GM12878 (cell line): ENCODE measurements around the gene SMARCD1. TPM values are rescaled to one million over a fixed set of nuclear protein-coding genes. Genes with fewer than 3 reads are reported as not detected.
A peak's percentile ranks its signal among the peaks of the same experiment; 100 is the strongest.

ENCODE experiments used
- ATAC-seq: fragments of 200-7000 bp; cut with Tn5 transposase; 3 replicates; pipeline ENCODE4 v1.9.1; 2020; ENCODE audit warnings: mild to moderate bottlenecking, moderate library complexity
- BruUV-seq: library from RNA; stranded (reverse); fragments of 400-500 nt; replicated peaks from 2 replicates; lab custom pipeline; 2021; lab: Mats Ljungman, UMichigan
- CTCF ChIA-PET: fragments of 300-600 bp; sonication (Branson Sonifier 250); formaldehyde crosslinking; extraction: SDS; loops from one replicate; lab custom pipeline; 2021; ENCODE audit warnings: inconsistent platforms; lab: Yijun Ruan, JAX
- POLR2A ChIA-PET: fragments of 350-600 bp; formaldehyde crosslinking; extraction: SDS; loops from one replicate; lab custom pipeline; 2021; ENCODE audit warnings: inconsistent platforms; lab: Charles Lee
- RAD21 ChIA-PET: fragments of 300-600 bp; sonication (Branson Sonifier 250); formaldehyde crosslinking; loops from one replicate; lab custom pipeline; 2023; ENCODE audit warnings: antibody characterized with exemption; ENCODE audit not compliant: unreplicated experiment; lab: Charles Lee
- SMC1A ChIA-PET: fragments of 300-600 bp; sonication (Branson Sonifier 250); formaldehyde crosslinking; loops from one replicate; lab custom pipeline; 2023; ENCODE audit not compliant: unreplicated experiment, uncharacterized antibody; lab: Charles Lee
- DNase-seq: peaks from one replicate; pipeline ENCODE4 v3.0.0-alpha.2; 2011; ENCODE audit warnings: low read depth, low spot score
- FAIRE-seq: peaks from 3 replicates; lab custom pipeline; 2011; peaks lifted over from hg19 to GRCh38; lab: Jason Lieb, UNC
- H2AFZ ChIP-seq: 2 replicates; pipeline ENCODE4 v1.6.0; 2011; ENCODE audit warnings: low read depth, low read length, control low read depth; ENCODE audit not compliant: control insufficient read depth
- H3K27ac ChIP-seq: 2 replicates; pipeline ENCODE4 v1.5.1; 2011; ENCODE audit warnings: control low read depth; ENCODE audit not compliant: control insufficient read depth, insufficient read depth
- H3K27me3 ChIP-seq, 2 experiments: replicated peaks in 1 of 2; 2 replicates each; pipeline versions ENCODE4 v1.6.0 to v1.6.1; 2011; ENCODE audit warnings: low read length in 1 of 2; ENCODE audit not compliant: control insufficient read depth in 2 of 2, insufficient read depth in 2 of 2
- H3K36me3 ChIP-seq, 2 experiments: 2 replicates each; pipeline ENCODE4 v1.5.1; 2011; ENCODE audit warnings: low read length in 1 of 2; ENCODE audit not compliant: control insufficient read depth in 2 of 2, insufficient read depth in 2 of 2
- H3K4me1 ChIP-seq: 2 replicates; pipeline ENCODE4 v1.6.1; 2011; ENCODE audit warnings: mild to moderate bottlenecking, low read length, moderate library complexity, mixed read lengths; ENCODE audit not compliant: control insufficient read depth, insufficient read depth
- H3K4me2 ChIP-seq: 2 replicates; pipeline ENCODE4 v1.6.0; 2011; ENCODE audit warnings: control low read depth; ENCODE audit not compliant: control insufficient read depth, insufficient read depth
- H3K4me3 ChIP-seq: fragments of 200-600 bp; sonication (generic); 2 replicates; pipeline ENCODE4 v1.5.1; 2016
- H3K79me2 ChIP-seq: 2 replicates; pipeline ENCODE4 v1.6.0; 2011; ENCODE audit warnings: low read length; ENCODE audit not compliant: control insufficient read depth, insufficient read depth
- H3K9ac ChIP-seq: 2 replicates; pipeline ENCODE4 v1.8.0; 2011; ENCODE audit warnings: low read length, control low read depth, mixed read lengths; ENCODE audit not compliant: control insufficient read depth, insufficient read depth
- H3K9me3 ChIP-seq: replicated peaks from 3 replicates; pipeline ENCODE4 v1.5.1; 2011; ENCODE audit warnings: mild to moderate bottlenecking, low read length; ENCODE audit not compliant: control insufficient read depth, insufficient read depth
- H4K20me1 ChIP-seq: 2 replicates; pipeline ENCODE4 v1.6.0; 2011; ENCODE audit not compliant: control insufficient read depth, insufficient read depth
- EGR1 ChIP-seq, 2 experiments: IDR thresholded peaks; 1 replicate in 1 of 2; 2 replicates in 1 of 2; pipeline ENCODE4 v1.6.1; 2011 to 2012; ENCODE audit warnings: low read depth in 2 of 2, low read length in 2 of 2, borderline replicate concordance in 1 of 2, mild to moderate bottlenecking in 1 of 2, moderate library complexity in 1 of 2
- ETV6 ChIP-seq, 2 experiments: fragments of 450-650 bp in 1 of 2; IDR thresholded peaks in 1 of 2; conservative IDR thresholded peaks in 1 of 2; 2 replicates each; pipeline ENCODE4 v1.6.1; 2014; ENCODE audit warnings: antibody characterized with exemption in 1 of 2, borderline replicate concordance in 1 of 2, low read depth in 1 of 2, mild to moderate bottlenecking in 1 of 2, moderate library complexity in 1 of 2
- JUNB ChIP-seq: IDR thresholded peaks from 2 replicates; pipeline ENCODE4 v1.6.1; 2016; ENCODE audit warnings: antibody characterized with exemption, mild to moderate bottlenecking
- MEF2B ChIP-seq: fragments of 450-650 bp; IDR thresholded peaks from 2 replicates; pipeline ENCODE4 v1.6.1; 2018; ENCODE audit warnings: mild to moderate bottlenecking, moderate library complexity; ENCODE audit not compliant: partially characterized antibody, poor library complexity, severe bottlenecking
- WGBS: methylation state at CpG from one replicate; pipeline ENCODE4 v1.1.6; 2016; ENCODE audit warnings: low lambda C conversion rate; ENCODE audit not compliant: insufficient replicate concordance, insufficient coverage; ENCODE audit errors: missing lambda C conversion rate; 5-methylcytosine and 5-hydroxymethylcytosine counted together
- in situ Hi-C: fragments of 300-500 bp; cut with MboI; formaldehyde crosslinking; loops from 9 replicates; pipeline ENCODE4 v1.14.3; 2018; ENCODE audit warnings: mixed read lengths
- intact Hi-C: fragments of 100-400 bp; cut with micrococcal nuclease; formaldehyde crosslinking; loops from one replicate; pipeline ENCODE4 v1.14.2; 2022; ENCODE audit not compliant: unreplicated experiment
- polyA plus RNA-seq, 11 experiments: library from polyadenylated mRNA; depleted of rRNA in 4 of 11; unstranded in 6 of 11; stranded (reverse) in 5 of 11; fragments of >200 nt; fragmentation: Nextera tagmentation in 4 of 11; fragmentation: Illumina TruSeq in 1 of 11; extraction: Ambion mirVana in 4 of 11; extraction: Trizol in 1 of 11; gene quantifications; 1 replicate in 1 of 11; 2 replicates in 10 of 11; pipeline versions ENCODE4 v1.2.1 to v1.2.3, GENCODE V29; 2011 to 2016; ENCODE audit warnings: inconsistent platforms in 2 of 11, missing spikeins in 2 of 11, low read depth in 1 of 11
- total RNA-seq, 4 experiments: library from RNA; depleted of rRNA in 3 of 4; stranded (reverse); fragments of >200 nt in 3 of 4; fragmentation: Illumina TruSeq in 1 of 4; extraction: Trizol in 1 of 4; gene quantifications; 2 replicates each; pipeline versions ENCODE4 v1.2.1 to v1.2.3, GENCODE V29; 2013 to 2021

SMARCD1 gene
- total and polyA plus RNA-seq, 10 of the 15 experiments (the other 5 are each of a cell fraction or from before 2014, with no cell fraction given) = 1.4 to 92.4 (median 58.9) TPM

DNA sequence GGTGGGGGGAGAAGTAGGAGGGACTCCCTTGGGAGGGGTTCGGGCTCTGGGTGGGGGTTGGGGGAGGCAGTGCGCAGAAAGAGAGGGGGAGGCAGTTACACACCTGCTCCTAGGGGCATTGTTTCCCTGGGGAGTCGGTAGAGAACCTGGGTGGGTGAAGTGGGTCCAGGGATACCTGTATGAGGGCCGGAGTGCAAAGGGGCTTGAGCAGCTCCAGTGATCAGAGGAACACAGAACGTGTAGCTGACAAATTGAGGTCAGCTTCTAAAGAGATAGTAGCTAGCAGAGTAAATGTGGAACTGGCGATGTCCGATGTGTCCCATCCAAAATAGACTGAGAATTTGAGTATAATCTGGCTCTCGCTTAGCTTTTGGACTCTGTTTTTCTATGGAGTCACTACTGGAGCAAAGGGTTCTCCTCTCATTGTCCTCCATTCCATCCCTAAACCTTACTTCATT, 502 bp downstream of the SMARCD1 start:
- RAD21 ChIA-PET = interaction anchor here (0.7 to 3.5 kb wide), 13 partner anchors 11 to 230 kb away, joined by 3 to 66 read pairs (median 8); partner anchors contain the start of genes CERS5, COX14 and RACGAP1
- H3K27ac ChIP-seq = no peak overlapping the region
- POLR2A ChIA-PET = interaction anchor here (0.6 to 2.3 kb wide), 8 partner anchors 19 to 198 kb away, joined by 3 to 39 read pairs (median 4); partner anchors contain the start of genes CERS5, COX14, GPD1 and LIMA1
- no peaks in the 10 kb centered on the region for H3K9me3 ChIP-seq
- FAIRE-seq = no peak
- 0 out of 2 replicates have a peak, but pooled peaks cover 4% of the 10 kb centered on the region for H4K20me1 ChIP-seq
- peaks cover 9% of the 10 kb centered on the region for H3K79me2 ChIP-seq
- intact Hi-C loops = loop anchor here (1.0 to 2.0 kb wide), 2 partner anchors 27 to 81 kb away; partner anchors contain the start of genes CERS5 and COX14
- SMC1A ChIA-PET = interaction anchor here (0.6 to 2.8 kb wide), 10 partner anchors 15 to 229 kb away, joined by 3 to 32 read pairs (median 4); partner anchors contain the start of gene COX14
- no peak overlapping the region for H2AFZ ChIP-seq
- H3K4me1 ChIP-seq = no peaks in the 10 kb centered on the region
- BruUV-seq = TSS peak; percentile 70
- WGBS = 2% methylated on average over 6 of the region's 8 CpGs
- TF ChIP-seq MEF2B = peak; percentile 50
- TF ChIP-seq JUNB = no peak
- TF ChIP-seq, all 136 proteins: peak for 1
- DNase-seq (peak; percentile 4), ATAC-seq (peak; percentile 27)
- CTCF ChIA-PET = interaction anchor here (0.6 to 9.0 kb wide), 21 partner anchors 8 to 317 kb away, joined by 3 to 250 read pairs (median 6); partner anchors contain the start of genes CERS5, COX14 and RACGAP1
- Histone ChIP-seq H3K27me3 (no peaks in the 10 kb centered on the region), H3K4me3 (peak overlapping the region; percentile 76), H3K4me2 (peak overlapping the region; percentile 19), H3K9ac (peak overlapping the region; percentile 59; the same call in 1 of the 2 replicates), H3K36me3 (peaks cover 0 to 18% of the 10 kb centered on the region in 2 experiments)
- in situ Hi-C loops = no loop called here

DNA sequence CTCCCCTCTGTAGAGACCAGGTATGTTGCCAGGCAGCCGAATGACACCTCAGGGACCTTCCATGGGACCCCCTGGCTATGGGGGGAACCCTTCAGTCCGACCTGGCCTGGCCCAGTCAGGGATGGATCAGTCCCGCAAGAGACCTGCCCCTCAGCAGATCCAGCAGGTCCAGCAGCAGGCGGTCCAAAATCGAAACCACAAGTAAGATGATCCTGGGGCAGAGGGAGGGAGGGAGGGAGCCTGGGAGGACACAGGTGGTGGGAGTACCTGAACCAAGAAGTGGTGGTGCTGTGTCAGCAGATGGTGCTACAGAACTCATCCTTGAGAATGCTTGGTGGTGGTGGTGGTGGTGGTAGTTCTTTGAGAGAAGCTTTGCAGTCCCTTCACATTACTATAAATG, 1.0 kb downstream of the SMARCD1 start:
- Histone ChIP-seq H3K27me3 (no peaks in the 10 kb centered on the region), H2AFZ (no peak overlapping the region), H3K9me3 (no peaks in the 10 kb centered on the region), H4K20me1 (0 out of 2 replicates have a peak, but pooled peaks cover 4% of the 10 kb centered on the region), H3K4me1 (no peaks in the 10 kb centered on the region), H3K27ac (no peak overlapping the region), H3K4me2 (peak overlapping the region; percentile 19), H3K79me2 (peaks cover 9% of the 10 kb centered on the region), H3K4me3 (peak overlapping the region; percentile 76), H3K36me3 (peaks cover 0 to 20% of the 10 kb centered on the region in 2 experiments), H3K9ac (no peak overlapping the region)
- FAIRE-seq (no peak), ATAC-seq (no peak), DNase-seq (no peak)
- intact Hi-C loops (no loop called here), in situ Hi-C loops (no loop called here)
- POLR2A ChIA-PET = interaction anchor here (0.5 to 2.3 kb wide), 5 partner anchors 25 to 87 kb away, joined by 3 to 39 read pairs (median 5); partner anchors contain the start of genes CERS5 and COX14
- TF ChIP-seq ETV6 (conservative IDR thresholded peaks at IDR 0.05 in 1 of 2, IDR thresholded peaks at IDR 0.05 in 1 of 2; ENCODE audit: borderline replicate concordance in 1 of 2, low read depth in 1 of 2) = no peak
- TF ChIP-seq EGR1 (IDR thresholded peaks at IDR 0.05; ENCODE audit: borderline replicate concordance in 1 of 2, low read depth in 2 of 2, low read length in 2 of 2) = no peak
- WGBS = 85% methylated on average over 5 of the region's 5 CpGs
- SMC1A ChIA-PET = interaction anchor here (0.7 to 2.8 kb wide), 4 partner anchors 25 to 90 kb away, joined by 3 to 32 read pairs (median 4); partner anchors contain the start of gene COX14
- RAD21 ChIA-PET = interaction anchor here (1.2 to 3.5 kb wide), 4 partner anchors 25 to 90 kb away, joined by 3 to 66 read pairs (median 8); partner anchors contain the start of genes COX14 and RACGAP1
- BruUV-seq = no TSS peak
- CTCF ChIA-PET = interaction anchor here (1.7 to 9.0 kb wide), 11 partner anchors 8 to 229 kb away, joined by 6 to 250 read pairs (median 13); partner anchors contain the start of genes CERS5, COX14 and RACGAP1
